ENCODE data around the gene KCTD17.

The KCTD17 gene

DNA sequence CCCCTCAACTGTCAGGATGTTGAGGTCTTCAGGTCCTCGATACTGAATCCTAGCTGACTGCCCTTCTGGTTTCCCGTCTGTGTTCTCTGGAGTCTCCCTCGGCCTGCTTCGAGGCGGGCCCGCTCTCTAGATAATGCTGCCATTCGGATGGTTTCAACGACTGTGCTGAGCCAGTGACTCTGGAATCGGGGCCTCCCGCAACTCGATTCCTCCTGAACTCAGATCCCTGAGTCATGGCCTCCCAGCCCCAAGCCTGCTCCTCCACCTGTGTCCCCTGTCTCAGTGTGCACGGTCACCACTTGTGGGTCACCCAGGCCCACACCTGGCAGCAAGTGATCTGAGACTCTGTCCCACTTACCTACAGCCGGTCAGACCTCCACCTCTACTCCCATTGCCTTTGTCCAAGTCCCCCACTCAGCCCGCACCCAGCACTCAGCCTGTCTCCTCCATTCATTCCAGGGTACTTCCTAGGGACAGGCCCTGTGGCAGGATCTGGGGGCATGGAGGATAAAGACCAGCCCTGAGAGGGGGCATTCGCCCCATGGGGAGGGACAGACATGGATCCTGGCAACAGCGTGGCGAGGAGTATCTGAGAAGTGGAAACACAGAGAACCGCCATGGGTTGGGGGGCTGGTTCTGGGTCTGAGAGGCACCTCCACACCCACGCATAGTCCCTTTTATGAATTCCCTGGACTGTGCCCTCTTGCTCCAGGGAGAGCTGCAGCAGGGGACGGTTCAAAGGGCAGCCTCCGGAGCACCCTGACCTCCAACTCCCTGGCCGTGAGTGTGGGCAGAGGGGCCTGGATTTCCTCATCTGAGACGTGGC is 17.7 kb upstream of the KCTD17 start:
- H3K27ac ChIP-seq: no peak overlapping the region

DNA sequence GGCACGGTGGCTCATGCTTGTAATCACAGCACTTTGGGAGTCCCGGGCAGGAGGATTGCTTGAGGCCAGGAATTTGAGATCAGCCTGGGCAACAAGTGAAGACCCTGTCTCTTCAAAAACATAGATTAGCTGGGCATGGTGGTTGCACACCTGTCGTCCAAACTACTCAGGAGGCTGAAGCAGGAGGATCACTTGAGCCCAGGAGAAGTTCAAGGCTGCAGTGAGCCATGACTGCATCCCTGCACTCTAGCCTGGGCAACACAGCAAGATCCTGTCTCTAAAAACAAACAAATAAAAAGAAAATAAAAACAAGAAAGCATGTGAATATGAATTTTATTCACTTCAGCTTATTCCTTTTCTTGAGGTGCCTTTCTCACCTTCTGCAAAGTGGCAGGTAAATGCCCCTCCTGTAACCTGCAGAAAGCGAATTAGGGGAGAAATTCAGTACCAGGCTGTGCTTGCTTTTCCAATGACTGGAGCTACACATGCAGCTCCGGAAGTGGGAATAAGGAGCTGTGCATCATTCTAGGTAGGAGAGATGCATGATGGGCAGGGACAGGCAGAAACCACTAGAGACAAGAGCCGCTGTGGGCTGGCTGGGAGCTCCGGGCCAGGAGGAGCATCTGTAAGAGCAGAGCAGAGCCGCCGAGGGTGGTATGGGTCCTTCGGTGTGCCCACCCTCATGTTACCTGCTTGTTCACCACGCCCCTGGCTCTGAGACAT is 14.7 kb upstream of the KCTD17 start:
- TF ChIP-seq ZFX (IDR thresholded peaks at IDR 0.05): no peak
- TF ChIP-seq, protein P1, sequence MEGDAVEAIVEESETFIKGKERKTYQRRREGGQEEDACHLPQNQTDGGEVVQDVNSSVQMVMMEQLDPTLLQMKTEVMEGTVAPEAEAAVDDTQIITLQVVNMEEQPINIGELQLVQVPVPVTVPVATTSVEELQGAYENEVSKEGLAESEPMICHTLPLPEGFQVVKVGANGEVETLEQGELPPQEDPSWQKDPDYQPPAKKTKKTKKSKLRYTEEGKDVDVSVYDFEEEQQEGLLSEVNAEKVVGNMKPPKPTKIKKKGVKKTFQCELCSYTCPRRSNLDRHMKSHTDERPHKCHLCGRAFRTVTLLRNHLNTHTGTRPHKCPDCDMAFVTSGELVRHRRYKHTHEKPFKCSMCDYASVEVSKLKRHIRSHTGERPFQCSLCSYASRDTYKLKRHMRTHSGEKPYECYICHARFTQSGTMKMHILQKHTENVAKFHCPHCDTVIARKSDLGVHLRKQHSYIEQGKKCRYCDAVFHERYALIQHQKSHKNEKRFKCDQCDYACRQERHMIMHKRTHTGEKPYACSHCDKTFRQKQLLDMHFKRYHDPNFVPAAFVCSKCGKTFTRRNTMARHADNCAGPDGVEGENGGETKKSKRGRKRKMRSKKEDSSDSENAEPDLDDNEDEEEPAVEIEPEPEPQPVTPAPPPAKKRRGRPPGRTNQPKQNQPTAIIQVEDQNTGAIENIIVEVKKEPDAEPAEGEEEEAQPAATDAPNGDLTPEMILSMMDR (conservative IDR thresholded peaks at IDR 0.05): no peak
- H3K27ac ChIP-seq: no peak overlapping the region

More for the DNA sequence above, 17.7 kb upstream of the KCTD17 start:
- TF ChIP-seq ZFX (IDR thresholded peaks at IDR 0.05): no peak
- TF ChIP-seq, protein P1 (conservative IDR thresholded peaks at IDR 0.05): no peak

DNA sequence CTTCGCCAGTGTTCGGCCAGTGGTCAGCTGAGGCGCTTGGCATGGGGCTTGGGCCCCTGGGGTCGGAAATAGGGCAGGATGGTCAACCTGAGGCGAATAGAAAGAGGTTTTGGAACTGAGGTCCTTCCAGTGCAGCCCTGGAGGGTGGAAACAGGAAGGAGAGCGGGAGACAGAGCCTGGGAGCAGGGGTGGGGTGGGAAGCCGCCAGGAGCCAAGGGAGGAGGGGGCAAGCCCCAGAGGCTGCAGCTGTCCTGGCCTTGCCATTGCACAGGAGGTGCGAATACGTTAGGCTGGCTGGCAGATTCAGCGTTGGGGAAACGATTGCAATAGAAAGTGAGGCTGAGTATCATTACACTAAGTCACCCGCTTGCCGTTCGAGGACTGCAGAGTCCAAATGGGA is 13.9 kb upstream of the KCTD17 start:
- TF ChIP-seq, protein P1 (conservative IDR thresholded peaks at IDR 0.05): no peak
- TF ChIP-seq ZFX (IDR thresholded peaks at IDR 0.05): no peak
- H3K27ac ChIP-seq: no peak overlapping the region

DNA sequence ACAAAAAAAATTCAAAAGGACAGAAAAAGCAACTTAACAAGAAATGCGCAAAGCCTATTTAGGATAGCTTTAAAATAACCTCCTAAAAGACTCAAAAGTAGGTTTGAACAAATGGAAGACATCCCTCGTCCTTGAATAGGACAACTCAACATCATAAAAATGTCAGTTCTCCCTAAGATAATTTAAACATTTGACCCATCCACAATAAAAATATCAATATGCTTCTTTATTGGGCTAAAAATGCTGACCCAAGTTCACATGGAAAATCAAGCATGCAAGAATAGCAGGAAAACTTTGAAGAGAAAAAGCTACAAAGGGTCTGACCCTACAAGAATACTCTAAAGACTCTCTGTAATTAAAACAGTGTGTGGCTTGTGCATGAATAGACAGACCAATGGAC is 12.1 kb upstream of the KCTD17 start:
- no peak for TF ChIP-seq ZFX (IDR thresholded peaks at IDR 0.05)
- TF ChIP-seq, protein P1 (conservative IDR thresholded peaks at IDR 0.05): no peak

DNA sequence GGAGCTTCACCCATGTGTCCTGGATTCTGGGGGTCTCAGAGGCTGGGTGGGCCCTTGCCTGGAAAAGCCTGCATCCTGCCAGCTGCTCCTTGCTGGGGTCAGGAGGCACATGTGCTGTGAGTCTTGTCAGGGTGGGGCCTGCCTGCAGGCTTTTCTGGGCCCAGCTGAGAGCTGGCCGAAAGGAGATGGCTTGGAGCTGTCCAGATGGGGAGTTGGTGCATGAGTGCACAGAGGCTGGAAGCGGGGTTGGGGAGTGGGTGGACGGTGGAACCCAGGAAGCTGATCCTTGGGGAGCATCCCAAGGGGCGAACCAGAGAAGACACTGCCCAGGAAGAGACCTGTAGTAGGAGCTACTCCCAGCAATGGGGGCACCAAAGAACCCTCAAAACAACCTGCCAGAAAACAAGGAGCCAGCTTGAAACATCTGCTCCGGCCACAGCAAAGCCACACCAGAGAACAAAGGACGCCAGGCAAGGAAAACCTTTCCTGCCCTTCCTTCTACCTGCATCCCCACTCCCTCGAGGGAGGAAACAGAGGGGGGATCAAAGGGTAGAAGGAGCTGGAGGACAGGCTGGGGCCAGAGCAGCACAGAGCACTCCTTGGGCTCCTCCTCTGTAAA is 8.2 kb upstream of the KCTD17 start:
- TF ChIP-seq ZFX (IDR thresholded peaks at IDR 0.05): no peak
- TF ChIP-seq, protein P1 (conservative IDR thresholded peaks at IDR 0.05): no peak
- H3K27ac ChIP-seq: no peak overlapping the region

More for the DNA sequence above, 12.1 kb upstream of the KCTD17 start:
- H3K27ac ChIP-seq: no peak overlapping the region

DNA sequence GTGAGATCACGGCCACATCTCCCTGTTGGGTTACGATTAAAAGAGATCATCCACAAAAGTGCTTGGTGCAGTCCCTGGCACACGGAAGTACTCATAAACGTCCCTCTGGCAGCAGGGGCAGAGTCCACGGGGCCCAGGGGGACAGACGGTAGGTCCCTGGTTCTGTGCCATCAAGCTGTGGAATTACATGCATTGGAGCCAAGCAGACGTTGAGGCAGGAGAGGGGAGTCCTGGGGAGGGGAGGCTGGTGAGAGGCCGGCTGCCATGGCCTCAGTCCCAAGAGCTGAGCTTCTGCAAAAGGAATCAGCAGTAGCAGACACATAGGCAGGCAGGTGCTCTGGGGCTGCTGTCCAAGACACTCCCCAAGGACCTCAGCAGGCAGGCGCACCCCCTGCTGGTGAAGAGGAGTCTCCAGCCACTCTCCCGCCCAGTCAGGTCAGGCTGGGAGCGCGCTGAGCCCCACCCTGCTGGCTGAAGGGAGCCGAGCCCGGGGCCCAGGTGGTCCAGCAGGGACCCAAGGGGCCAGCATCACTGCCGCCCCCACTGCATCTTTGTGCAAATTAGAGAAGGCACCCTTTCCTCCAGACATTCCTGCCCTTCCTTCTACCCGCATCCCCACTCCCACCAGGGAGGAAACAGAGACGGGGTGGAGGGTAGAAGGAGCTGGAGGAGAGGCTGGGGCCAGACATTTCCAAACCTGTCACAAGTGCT is 7.6 kb upstream of the KCTD17 start:
- no peak overlapping the region for H3K27ac ChIP-seq
- TF ChIP-seq, protein P1 (conservative IDR thresholded peaks at IDR 0.05): peak; percentile 92
- TF ChIP-seq ZFX (IDR thresholded peaks at IDR 0.05): no peak

All from C4-2B (cell line).